Nephron (organoid): Measurements from ENCODE around the gene ABHD5.

ENCODE experiments used
- H3K27ac Mint-ChIP-seq, 3 experiments: 2 replicates each; pipeline ENCODE4 v1.8.0; 2020; ENCODE audit warnings: mixed read lengths in 3 of 3, mild to moderate bottlenecking in 2 of 3, moderate library complexity in 1 of 3
- H3K27me3 Mint-ChIP-seq: 2 replicates; pipeline ENCODE4 v1.8.0; 2021; ENCODE audit warnings: low read depth, mild to moderate bottlenecking, moderate library complexity, mixed read lengths
- H3K36me3 Mint-ChIP-seq: 2 replicates; pipeline ENCODE4 v1.8.0; 2020; ENCODE audit warnings: low read depth, mixed read lengths
- H3K4me1 Mint-ChIP-seq: 2 replicates; pipeline ENCODE4 v1.8.0; 2020; ENCODE audit warnings: mixed read lengths
- H3K4me3 Mint-ChIP-seq, 3 experiments: 2 replicates each; pipeline ENCODE4 v1.8.0; 2020; ENCODE audit warnings: mild to moderate bottlenecking in 3 of 3, mixed read lengths in 3 of 3, moderate library complexity in 2 of 3
- H3K9me3 Mint-ChIP-seq: 2 replicates; pipeline ENCODE4 v1.8.0; 2020; ENCODE audit warnings: mixed read lengths
- CTCF ChIP-seq, 3 experiments: fragments of 200-600 bp; sonication (generic); IDR thresholded peaks; one replicate each; pipeline ENCODE4 v1.5.0; 2021; ENCODE audit warnings: antibody characterized with exemption in 3 of 3; ENCODE audit not compliant: unreplicated experiment in 3 of 3

ABHD5 gene

GRCh38 chr3:43771610-43772009 lies 80.9 kb downstream of the ABHD5 start:
- H3K27ac Mint-ChIP-seq, result no peak overlapping the region
- no peak overlapping the region for H3K4me3 Mint-ChIP-seq
- peaks cover 3% of the 10 kb centered on the region for H3K9me3 Mint-ChIP-seq
- H3K4me1 Mint-ChIP-seq, result peaks cover 15% of the 10 kb centered on the region
- H3K36me3 Mint-ChIP-seq, result no peaks in the 10 kb centered on the region
- peaks cover 29% of the 10 kb centered on the region for H3K27me3 Mint-ChIP-seq
- TF ChIP-seq CTCF (IDR thresholded peaks at IDR 0.05; ENCODE audit: unreplicated experiment in 3 of 3), result no peak

GRCh38 chr3:43773273-43774094 lies 82.7 kb downstream of the ABHD5 start:
- Mint-ChIP-seq H3K4me1 (peaks cover 10% of the 10 kb centered on the region), H3K36me3 (no peaks in the 10 kb centered on the region), H3K4me3 (no peak overlapping the region), H3K27ac (no peak overlapping the region), H3K27me3 (peaks cover 17% of the 10 kb centered on the region), H3K9me3 (peaks cover 3% of the 10 kb centered on the region)
- TF ChIP-seq CTCF (IDR thresholded peaks at IDR 0.05; ENCODE audit: unreplicated experiment in 3 of 3), result no peak

GRCh38 chr3:43774799-43775198 lies 84.1 kb downstream of the ABHD5 start:
- H3K4me1 Mint-ChIP-seq, result no peaks in the 10 kb centered on the region

GRCh38 chr3:43776101-43776500 lies 85.4 kb downstream of the ABHD5 start:
- Mint-ChIP-seq H3K4me1 (no peaks in the 10 kb centered on the region), H3K27me3 (peaks cover 14% of the 10 kb centered on the region), H3K27ac (no peak overlapping the region), H3K4me3 (no peak overlapping the region), H3K36me3 (no peaks in the 10 kb centered on the region), H3K9me3 (peaks cover 6% of the 10 kb centered on the region)
- TF ChIP-seq CTCF (IDR thresholded peaks at IDR 0.05; ENCODE audit: unreplicated experiment in 3 of 3), result no peak

More at GRCh38 chr3:43774799-43775198, 84.1 kb downstream of the ABHD5 start:
- Mint-ChIP-seq H3K9me3 (peaks cover 6% of the 10 kb centered on the region), H3K27me3 (peaks cover 14% of the 10 kb centered on the region), H3K27ac (no peak overlapping the region), H3K4me3 (no peak overlapping the region), H3K36me3 (no peaks in the 10 kb centered on the region)
- TF ChIP-seq CTCF (IDR thresholded peaks at IDR 0.05; ENCODE audit: unreplicated experiment in 3 of 3), result no peak

GRCh38 chr3:43779850-43780249 lies 89.1 kb downstream of the ABHD5 start:
- Mint-ChIP-seq H3K27me3 (peaks cover 12% of the 10 kb centered on the region), H3K4me1 (no peaks in the 10 kb centered on the region), H3K27ac (no peak overlapping the region), H3K4me3 (no peak overlapping the region), H3K36me3 (no peaks in the 10 kb centered on the region), H3K9me3 (peaks cover 6% of the 10 kb centered on the region)
- no peak for TF ChIP-seq CTCF (IDR thresholded peaks at IDR 0.05; ENCODE audit: unreplicated experiment in 3 of 3)

- H3K27ac Mint-ChIP-seq, result no peak overlapping the region
- no peaks in the 10 kb centered on the region for H3K36me3 Mint-ChIP-seq
- no peaks in the 10 kb centered on the region for H3K4me1 Mint-ChIP-seq
- TF ChIP-seq CTCF (IDR thresholded peaks at IDR 0.05; ENCODE audit: unreplicated experiment in 3 of 3), result no peak
- peaks cover 15% of the 10 kb centered on the region for H3K27me3 Mint-ChIP-seq
- H3K9me3 Mint-ChIP-seq, result peaks cover 3% of the 10 kb centered on the region
- H3K4me3 Mint-ChIP-seq, result no peak overlapping the region
Measured at GRCh38 chr3:43782541-43782940, 91.8 kb downstream of the ABHD5 start.
